HG02885 (cell line): ENCODE measurements around the gene ZNF277.

Source experiments
- ATAC-seq: cut with Tn5 transposase; IDR thresholded peaks from one replicate; pipeline ENCODE4 v1.9.1; 2021; ENCODE audit warnings: mild to moderate bottlenecking; ENCODE audit not compliant: unreplicated experiment, poor library complexity

ZNF277 gene

DNA sequence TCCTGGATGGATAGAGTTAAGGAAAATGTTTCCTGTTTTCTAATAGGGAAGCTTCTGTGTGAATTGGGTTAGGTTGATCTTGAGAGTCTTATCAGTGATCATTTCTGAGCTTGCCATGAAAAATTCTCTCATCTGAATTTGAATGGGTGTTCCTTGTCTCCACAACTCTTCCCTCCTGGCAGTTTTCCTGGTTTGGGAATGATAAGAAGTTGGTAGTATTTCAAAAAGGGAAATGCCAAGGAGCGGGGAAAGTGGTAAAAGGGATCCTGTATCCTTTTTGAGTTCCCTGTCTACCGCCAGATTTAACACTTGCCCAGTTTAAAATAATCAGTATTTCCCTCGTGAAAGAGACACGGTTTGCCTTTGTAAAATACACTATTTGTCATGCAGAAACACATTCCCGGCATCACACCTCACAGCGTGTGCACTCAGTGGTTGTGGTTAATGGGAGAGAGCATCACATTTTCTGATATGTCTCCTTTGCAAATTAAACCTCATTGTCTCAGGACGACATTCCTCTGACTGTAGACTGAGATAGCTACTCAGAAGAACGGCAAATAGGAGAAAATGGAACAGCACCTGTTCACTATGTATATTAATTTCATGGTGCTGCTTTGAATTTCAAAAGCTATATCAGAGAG is 130.6 kb downstream of the ZNF277 start:
- ATAC-seq: no peak

DNA sequence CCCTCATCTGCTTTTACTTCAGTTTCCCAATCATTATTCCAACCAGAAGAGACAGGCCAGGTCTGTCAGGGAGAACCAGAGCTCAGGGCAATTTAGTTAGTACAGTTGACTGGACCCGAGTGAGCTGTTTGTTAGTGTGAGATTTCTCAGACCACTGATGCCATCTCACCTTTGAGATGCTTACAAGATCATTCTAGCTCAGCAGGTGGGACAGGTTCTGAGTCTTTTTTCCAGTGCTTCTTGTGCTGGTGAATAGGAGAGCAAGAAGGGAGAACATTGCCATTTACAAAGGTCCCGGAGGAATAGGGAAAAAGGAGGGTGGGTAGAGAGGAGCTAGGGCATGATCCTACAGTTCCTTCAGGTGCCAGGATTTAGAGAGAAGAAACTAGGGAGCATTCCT is 131.4 kb downstream of the ZNF277 start:
- ATAC-seq: no peak

DNA sequence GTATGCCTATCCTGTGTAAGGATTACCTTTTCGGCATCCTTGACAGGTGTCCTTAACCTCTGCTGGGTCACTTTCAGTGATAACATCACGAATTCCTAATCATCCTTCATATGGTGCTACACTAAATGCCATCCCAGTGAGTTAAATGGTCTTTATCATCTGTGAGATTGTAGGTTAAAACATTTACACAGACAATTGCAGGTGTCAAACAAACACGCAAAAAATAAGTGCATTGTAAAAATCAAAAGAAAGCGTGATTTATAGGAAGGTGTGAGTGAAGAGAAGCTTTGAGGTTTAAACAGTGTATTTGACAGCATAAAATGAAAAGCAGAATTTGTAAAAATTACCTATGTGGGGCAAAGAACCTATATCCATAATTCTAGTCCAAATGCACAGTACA is 132.3 kb downstream of the ZNF277 start:
- ATAC-seq: no peak

DNA sequence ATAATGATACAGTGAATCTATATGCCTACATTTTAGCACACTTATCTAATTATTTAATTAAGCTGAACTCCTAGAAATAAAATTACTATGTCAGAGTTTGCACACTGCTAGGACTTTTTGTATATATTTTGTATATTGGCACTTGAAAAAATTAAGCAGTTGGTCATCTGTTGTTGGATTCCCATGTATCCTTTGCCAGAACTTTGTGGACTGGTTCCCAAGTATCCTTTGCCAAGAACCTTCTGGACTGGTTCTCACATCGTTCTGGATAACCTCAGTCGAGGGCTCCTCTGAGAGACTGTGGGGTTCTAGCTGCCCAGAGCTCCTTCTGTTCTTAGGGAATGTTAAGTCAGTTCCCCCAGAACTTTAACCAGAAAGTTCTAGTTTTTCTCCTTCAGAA is 135.0 kb downstream of the ZNF277 start:
- no peak for ATAC-seq

DNA sequence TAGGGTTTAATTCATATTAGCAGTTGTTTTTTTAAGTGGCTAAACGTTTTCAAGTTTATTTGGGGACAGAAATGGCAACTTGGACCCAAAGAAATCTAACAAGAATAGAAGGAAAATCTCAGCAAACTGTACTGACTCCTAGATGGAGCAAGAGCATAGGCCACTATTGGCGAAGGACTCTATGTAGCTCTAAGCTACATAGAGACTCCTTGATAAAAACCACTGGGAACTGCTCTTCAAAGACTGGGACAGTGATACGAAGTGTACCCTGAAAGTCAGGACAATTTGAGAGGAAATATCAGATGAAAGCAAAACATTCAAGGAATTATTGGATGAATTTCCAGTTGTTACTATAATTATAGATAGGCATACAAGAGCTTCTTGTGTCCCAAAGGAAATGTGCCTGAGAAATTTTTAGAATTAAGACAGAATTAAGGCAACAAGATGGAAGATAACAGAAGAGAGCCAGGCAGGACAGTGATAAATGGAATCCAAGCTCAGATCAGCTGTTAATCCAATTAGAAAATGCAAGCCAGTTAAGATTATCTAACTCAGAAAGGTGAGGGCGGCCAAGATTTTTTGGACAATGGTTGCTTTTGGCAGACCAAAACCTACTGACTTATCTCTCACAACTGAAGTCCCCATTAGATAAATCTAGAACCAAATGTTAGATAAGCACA is 140.0 kb downstream of the ZNF277 start:
- ATAC-seq: no peak

DNA sequence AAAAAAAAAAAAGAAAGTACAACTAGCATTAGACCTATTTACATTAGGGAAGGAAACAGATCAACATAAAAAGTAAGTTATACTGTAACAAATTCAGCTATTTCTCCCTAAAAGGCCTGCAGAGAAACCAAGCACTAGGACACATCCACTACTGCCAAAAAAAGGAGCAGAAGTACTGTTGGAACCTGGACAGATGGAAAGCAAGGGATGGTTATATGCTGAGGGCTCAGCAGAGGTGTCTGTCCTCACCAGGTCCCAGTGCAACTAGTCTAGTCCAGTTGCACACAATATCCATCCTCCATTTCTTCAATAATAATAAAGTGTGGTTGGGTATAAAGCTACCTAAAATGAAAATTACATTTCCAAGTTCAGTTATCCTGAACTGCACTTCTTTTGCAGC is 140.6 kb downstream of the ZNF277 start:
- no peak for ATAC-seq

DNA sequence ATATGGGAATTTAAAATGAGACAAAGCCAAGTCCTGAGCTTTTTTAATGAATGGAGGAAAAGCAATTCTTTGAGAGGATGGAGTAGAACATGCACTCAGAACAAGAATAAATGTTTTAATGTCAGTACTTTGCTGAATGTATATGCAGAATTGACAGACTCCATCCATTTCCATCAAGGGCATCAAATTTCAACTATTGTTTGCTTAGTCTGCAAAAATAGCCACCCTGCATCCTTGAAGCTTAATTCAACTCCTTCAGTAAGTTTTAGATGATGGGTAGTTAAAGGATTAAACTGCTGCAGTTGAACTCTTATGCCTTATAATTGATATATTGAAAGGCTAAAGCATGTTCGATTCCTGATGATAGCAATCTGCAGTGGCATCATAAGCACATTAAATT is 144.1 kb downstream of the ZNF277 start:
- ATAC-seq: no peak

DNA sequence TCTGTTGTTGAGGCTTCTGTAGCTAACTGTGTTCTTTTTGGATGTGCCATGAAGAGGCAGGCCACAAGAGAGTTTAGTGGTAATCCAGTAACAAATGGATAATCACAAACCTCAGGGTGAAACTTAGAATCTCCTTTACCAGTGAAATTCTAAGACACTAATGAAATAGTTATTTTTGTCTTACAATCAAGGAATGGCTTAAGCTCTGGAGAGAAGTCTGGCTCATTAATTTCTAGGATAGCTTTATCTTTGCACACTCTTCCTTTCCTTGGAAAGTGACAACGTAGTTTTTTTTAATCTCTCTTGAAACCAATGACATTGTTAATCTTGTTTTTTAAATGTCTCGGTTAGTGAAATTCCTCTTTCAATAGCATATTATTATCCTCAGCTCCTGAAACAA is 150.1 kb downstream of the ZNF277 start:
- ATAC-seq: no peak

DNA sequence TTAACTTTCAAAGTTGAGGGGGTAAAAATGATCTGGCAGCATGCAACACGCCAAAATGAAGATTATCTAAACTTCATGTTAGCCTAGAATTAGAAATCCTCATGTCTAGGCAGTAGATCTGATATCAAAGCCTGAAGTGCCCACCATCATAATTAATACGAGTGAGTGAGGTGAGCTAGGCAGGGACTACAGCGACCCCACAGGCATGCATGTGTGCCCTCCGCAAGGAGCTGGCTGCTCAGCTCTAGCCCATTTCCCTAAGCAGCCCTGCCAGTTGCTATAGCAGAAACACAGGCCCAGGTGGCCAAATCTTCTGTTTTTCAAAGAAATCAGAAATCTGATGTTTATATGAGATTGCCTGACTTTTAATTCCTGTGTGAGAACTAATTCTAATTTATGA is 150.6 kb downstream of the ZNF277 start:
- ATAC-seq: no peak

DNA sequence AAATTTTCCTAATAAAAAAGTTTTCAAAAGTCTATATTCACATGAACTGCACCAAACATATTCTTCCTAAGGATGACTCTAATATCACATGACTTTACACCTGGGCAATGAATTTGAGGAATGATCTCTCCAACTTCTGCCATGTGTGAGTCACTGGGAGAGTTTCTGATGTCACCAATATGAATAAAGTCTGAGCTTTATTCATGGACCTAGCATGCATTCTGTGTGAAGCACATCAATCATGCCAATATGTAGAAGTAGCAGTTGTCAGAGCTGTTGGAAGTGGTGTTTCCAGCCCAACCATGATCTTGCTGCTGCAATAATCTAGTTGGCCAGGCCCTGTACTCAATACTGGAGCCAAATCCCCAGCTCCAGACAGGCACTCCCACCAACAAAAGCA is 152.0 kb downstream of the ZNF277 start:
- ATAC-seq: no peak

DNA sequence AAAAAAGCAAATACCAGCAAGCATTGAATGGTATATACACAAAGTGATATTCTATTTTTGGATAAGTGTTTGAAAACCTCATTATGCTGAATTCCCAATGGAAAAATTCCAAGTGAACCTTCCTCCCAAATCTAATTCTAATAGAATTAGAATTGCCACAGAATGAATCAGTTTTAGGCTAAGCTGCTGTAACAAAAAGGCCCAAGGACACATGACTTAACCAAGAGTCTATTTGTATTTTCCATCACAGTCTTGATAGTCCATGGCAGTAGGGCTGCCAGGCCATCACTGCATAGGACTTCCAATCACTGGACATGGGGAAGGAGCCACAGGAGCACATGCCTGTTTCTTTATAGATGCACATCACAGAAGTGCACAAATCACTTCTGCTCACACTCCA is 152.6 kb downstream of the ZNF277 start:
- ATAC-seq: no peak

DNA sequence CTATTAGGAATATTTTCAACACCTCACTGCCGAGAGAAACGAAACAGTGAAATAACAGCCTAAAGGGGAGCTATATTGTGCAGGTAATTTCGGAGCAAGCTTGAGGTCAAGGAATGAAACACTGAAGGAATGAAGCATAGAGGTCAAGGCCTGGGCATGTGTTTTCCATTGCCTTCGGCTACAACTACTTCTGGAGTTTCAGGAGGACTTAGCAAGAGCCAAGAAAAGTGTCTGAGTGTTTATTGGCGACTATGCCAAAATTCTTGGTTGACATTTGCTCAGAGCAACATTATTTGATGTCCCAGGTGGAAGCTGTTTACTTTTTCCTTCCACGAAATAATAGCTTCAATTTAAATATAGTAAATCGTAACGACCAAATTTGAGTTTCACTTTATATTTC is 154.2 kb downstream of the ZNF277 start:
- no peak for ATAC-seq

DNA sequence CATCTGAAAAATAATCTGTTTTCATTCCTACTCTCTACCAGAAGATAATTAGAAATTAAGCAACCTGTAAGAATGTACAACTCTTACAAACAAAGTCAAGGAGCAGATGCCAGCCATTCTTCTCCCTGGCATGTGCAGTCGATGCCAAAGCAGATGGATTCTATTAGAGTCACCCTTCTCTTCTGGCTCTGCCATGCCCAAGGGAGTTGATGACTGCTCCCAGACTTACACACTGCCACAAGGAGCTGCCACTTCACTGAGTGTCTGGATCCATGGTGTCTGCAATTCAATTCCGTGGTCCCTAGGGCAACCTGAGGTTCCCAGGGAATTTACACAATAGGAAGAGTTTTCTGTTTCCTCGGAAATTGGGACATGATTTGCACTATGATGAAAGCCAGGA is 154.7 kb downstream of the ZNF277 start:
- no peak for ATAC-seq

DNA sequence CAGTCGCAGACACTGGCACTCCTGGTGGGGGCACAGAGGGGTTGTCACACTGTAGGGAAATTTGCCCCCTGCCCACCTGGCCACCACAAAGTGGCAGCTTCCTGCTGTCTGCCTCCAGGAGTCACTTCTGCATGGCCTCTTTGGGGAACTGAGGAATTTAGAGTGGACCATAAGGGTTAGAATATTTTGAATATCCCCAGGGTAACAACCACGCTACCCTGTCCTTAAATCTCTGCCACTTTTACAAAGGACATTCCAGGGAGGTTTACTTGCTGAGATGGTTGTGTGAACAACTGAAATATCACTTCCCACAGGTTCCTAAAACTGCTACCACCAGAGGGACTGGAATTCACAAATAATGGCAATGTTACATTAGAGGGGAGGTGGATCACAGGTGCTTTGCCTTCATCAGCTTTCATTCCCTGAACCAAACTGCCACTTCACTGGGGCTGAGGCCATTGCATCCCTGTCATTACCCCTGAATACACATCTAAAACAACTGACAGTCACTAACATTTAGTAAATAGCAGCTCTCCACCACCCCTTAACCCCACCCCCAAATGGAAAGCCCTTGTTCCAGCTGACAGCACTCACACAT is 155.7 kb downstream of the ZNF277 start:
- ATAC-seq: no peak

DNA sequence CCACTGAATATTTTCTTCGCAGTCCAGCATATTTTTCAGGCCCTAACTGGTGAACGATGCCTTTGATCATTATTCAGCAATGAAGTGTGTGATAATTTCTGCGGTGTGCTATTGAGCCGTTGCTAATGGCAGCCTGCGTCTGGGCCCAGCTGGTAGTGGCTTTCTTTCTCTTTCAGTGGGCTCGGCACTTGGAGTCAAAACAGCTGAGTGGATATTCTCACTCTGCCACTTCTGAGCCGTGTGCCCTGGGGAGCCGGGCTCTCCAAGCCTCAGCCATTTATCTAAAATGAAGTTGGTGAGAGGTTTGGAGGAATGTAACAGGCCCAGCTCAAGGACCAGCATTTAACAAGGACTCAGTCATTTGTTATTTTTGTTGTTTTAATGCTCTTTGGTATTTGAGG is 156.2 kb downstream of the ZNF277 start:
- no peak for ATAC-seq

DNA sequence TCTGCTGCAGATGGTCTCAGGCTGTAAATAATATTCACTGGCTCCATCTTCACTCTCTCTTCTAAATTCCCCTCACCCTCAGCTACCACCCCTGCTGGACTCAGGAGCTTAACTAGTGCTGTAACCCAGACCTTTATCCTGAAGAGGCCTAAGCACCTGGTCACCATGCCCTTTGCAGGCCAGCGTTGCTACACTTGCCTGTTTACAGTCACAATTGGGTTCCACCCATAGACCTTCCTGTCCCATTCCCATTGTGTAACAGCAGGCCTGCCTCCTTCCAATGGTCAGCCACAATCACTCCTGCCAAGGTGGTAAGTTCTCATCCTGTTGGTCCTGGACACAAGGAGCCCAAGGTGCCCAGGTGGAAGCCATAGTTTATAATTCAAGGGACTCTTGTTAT is 157.9 kb downstream of the ZNF277 start:
- ATAC-seq: no peak

DNA sequence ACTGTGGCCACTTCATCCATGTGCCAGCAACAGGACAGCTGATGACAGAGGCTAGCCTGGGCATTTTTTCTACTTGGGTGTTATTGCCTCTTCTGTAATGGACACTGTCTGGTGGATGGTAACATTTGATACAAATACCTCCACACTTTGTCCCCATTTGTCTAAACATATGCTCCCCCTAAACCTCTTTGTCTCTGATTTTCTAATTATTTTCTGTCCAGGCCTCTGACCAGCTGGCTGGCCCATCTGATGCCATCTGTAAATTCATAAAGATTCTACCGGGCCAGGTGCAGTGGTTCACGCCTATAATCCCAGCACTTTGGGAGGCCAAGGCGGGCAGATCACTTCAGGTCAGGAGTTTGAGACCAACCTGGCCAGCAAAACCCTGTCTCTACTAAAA is 159.1 kb downstream of the ZNF277 start:
- ATAC-seq: no peak

DNA sequence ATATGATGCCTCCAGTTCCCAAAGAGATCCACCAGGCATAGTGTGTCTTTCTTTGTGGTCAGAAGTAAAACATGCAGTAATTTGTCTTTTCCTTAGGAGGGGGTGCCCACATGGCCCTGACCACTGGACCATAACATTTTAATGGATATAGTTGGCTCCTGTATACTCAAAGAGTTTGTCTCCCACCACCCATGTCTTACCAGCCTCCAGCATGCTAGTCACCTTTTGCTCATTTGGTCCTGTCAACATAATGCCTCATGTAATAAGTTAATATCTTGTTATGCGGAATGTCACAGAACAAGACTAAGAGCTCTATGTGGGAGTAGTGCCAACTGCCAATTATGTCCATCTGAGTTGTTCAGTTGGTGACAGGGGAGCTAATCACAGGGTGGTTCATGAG is 160.4 kb downstream of the ZNF277 start:
- no peak for ATAC-seq

DNA sequence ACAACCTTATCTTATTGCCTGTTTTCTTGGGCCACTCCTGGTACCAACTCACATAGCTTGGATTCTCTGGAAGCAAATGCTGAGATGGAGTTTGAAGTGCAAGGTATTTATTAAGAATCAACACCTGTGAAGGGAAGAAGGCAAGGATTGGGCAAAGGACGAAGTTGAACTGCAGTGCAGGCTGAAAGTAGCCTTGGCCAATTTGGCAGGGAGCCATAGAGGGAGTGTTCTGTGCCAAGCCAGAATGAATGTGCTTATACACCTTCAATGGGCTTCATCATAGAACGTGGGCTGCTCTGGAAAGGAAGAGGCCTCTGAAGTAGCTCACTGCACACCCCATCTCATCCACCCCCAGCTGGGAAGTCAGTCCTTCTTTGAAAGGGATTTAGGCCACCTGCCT is 163.9 kb downstream of the ZNF277 start:
- no peak for ATAC-seq

DNA sequence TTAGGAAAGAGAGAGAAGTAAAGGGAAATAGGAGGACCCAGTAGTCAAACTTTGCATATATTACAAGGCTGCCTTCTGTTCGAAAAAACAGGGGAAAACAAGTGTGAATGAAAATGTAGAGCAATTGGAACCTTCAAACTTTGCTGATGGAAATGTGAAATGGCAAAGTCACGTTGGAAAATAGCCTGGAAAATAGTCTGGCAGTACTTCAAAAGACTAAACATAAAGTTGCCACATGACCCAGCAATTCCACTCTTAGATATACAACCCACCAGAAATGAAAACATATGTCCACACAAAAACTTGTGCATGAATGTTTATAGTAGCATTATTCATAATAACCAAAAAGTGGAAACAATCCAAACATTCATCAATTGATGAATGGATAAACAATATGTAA is 165.2 kb downstream of the ZNF277 start:
- ATAC-seq: no peak

DNA sequence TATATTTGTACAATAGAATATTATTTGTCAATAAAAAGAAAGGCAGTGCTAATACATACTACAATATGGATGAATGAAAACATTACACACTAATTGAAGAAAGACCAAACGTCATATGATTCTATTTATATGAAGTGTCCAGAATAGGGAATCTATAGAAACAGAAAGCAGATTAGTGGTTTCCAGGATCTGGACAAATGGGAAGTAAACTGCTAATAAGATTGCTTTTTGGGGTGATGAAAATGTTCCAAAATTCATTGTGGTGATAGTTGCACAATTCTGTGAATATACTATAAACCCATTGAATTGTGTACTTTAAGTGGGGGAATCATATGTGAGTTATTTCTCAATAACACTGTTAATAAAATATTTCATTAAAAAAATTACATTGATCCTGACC is 165.6 kb downstream of the ZNF277 start:
- no peak for ATAC-seq

DNA sequence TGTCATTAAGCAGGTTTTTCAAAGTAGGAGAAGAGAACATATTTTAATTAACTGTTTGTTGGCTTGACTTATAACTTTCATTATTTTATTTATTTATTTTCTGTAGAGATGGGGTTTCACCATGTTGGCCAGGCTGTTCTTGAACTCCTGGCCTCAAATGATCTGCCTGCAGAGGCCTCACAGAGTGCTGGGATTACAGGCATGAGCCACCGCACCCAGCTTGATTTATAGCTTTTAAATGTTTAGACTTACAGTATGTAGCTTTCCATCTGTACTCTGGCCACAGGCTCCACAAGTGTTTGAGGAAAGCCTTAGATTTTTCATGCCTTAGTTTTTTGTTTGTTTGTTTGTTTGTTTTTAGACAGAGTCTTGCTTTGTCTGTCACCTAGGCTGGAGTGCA is 171.1 kb downstream of the ZNF277 start:
- ATAC-seq: no peak
